Small intestine (tissue), 7 donors: ENCODE measurements around the gene CPNE1. TPM values are rescaled to one million over a fixed set of nuclear protein-coding genes. Genes with fewer than 3 reads are reported as not detected.
A peak's percentile ranks its signal among the peaks of the same experiment; 100 is the strongest.

Experiments
- DNase-seq, 2 donors: peaks; one replicate each; pipeline versions ENCODE4 v3.0.0 to v3.0.0-alpha.2; 2013
- FAIRE-seq: peaks from 2 replicates; lab custom pipeline; 2012; peaks lifted over from hg19 to GRCh38; lab: Jason Lieb, UNC
- H3K27ac ChIP-seq, 3 donors: one replicate each; pipeline ENCODE4 v1.5.1; 2013; ENCODE audit warnings: low read length in 2 of 3, mild to moderate bottlenecking in 2 of 3, control low read depth in 1 of 3, inconsistent platforms in 1 of 3, low read depth in 1 of 3, moderate library complexity in 1 of 3
- H3K27me3 ChIP-seq, 3 donors: one replicate each; pipeline ENCODE4 v1.6.1; 2013; ENCODE audit warnings: low read length in 3 of 3, inconsistent platforms in 1 of 3; ENCODE audit not compliant: control insufficient read depth in 3 of 3, insufficient read depth in 3 of 3
- H3K36me3 ChIP-seq, 3 donors: one replicate each; pipeline ENCODE4 v1.6.1; 2013; ENCODE audit warnings: low read length in 3 of 3, inconsistent platforms in 1 of 3, low read depth in 1 of 3, mild to moderate bottlenecking in 1 of 3, moderate library complexity in 1 of 3; ENCODE audit not compliant: control insufficient read depth in 3 of 3, insufficient read depth in 2 of 3
- H3K4me1 ChIP-seq, 3 donors: one replicate each; pipeline ENCODE4 v1.6.1; 2013; ENCODE audit warnings: low read length in 2 of 3, inconsistent platforms in 1 of 3, low read depth in 1 of 3, mild to moderate bottlenecking in 1 of 3, moderate library complexity in 1 of 3; ENCODE audit not compliant: control insufficient read depth in 3 of 3, insufficient read depth in 2 of 3
- H3K4me3 ChIP-seq, 3 donors: one replicate each; pipeline ENCODE4 v1.5.1; 2013; ENCODE audit warnings: low read length in 3 of 3, control low read depth in 1 of 3, inconsistent platforms in 1 of 3, low read depth in 1 of 3, mild to moderate bottlenecking in 1 of 3, moderate library complexity in 1 of 3
- H3K9me3 ChIP-seq, 2 donors: one replicate each; pipeline ENCODE4 v1.6.1; 2013; ENCODE audit warnings: low read depth in 1 of 2, low read length in 1 of 2; ENCODE audit not compliant: control insufficient read depth in 2 of 2, insufficient read depth in 1 of 2
- WGBS, 3 donors: extraction: QIAGEN DNeasy Blood & Tissue Kit; methylation state at CpG; one replicate each; pipeline ENCODE4 v1.1.7; 2013; 5-methylcytosine and 5-hydroxymethylcytosine counted together
- polyA plus RNA-seq, 4 donors: library from polyadenylated mRNA; stranded (reverse) in 3 of 4; unstranded in 1 of 4; fragments of 200-250 nt in 3 of 4; fragments of 120-200 nt in 1 of 4; gene quantifications; one replicate each; pipeline versions ENCODE4 v1.2.1 to v1.2.3, GENCODE V29; 2013
- donor health status: healthy with polysubstance abuse.
- donor health status: control.
- donor health status: control.
- donor health status: Bipolar disorder and iron deficiency.
- donor health status: healthy.

CPNE1 gene
- polyA plus RNA-seq, 4 donors: 94.3 to 132 (median 113) TPM

DNA sequence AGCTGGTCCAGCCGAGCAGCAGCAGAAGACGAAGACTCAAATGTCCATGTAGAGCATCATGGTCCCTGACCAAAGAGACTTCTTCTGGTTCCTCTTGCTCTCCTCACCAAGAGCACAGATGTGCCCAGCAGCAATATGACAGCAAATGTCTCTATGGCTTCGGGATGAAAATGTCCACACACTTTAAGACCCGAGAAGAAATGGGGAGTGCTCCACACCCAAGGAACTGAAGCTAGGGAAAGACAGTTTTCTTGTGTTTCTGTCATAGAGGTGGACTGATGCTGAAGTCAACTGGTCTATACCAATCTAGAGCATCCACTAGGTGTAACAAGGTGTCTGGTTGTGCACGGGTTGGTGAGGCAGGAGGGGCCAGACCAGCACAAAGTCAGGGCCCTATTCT is 4.5 kb upstream of the CPNE1 start:
- WGBS, 3 donors: 92 to 97% (median 95%) methylated on average over 5 of the region's 5 CpGs
- DNase-seq (no peak), FAIRE-seq (no peak)
- H3K4me1 ChIP-seq: no peaks in the 10 kb centered on the region
- H3K9me3 ChIP-seq: no peaks in the 10 kb centered on the region
- H3K27ac ChIP-seq: no peak overlapping the region
- H3K4me3 ChIP-seq: no peak overlapping the region
- H3K27me3 ChIP-seq: no peaks in the 10 kb centered on the region
- H3K36me3 ChIP-seq: peaks cover 11 to 41% (median 20%) of the 10 kb centered on the region in 3 donors

DNA sequence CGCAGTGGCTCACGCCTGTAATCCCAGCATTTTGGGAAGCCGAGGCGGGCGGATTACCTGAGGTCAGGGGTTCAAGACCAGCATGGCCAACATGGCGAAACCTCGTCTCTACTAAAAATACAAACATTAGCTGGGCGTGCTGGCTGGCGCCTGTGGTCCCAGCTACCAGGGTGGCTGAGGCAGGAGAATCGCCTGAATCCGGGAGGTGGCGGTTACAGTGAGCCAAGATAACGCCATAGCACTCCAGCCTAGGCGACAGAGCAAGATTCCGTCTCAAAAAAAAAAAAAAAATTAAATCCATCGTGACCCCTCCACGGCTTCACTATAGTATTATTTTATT is 1.2 kb upstream of the CPNE1 start:
- Histone ChIP-seq H3K27ac (no peak overlapping the region), H3K9me3 (no peaks in the 10 kb centered on the region), H3K36me3 (peaks cover 2 to 10% (median 10%) of the 10 kb centered on the region in 3 donors), H3K4me3 (no peak overlapping the region), H3K4me1 (peaks cover 3 to 7% (median 3%) of the 10 kb centered on the region in 3 donors), H3K27me3 (no peaks in the 10 kb centered on the region)
- DNase-seq: no peak
- WGBS, 3 donors: 96 to 99% (median 98%) methylated on average over 16 to 17 of the region's 17 CpGs
- no peak for FAIRE-seq

DNA sequence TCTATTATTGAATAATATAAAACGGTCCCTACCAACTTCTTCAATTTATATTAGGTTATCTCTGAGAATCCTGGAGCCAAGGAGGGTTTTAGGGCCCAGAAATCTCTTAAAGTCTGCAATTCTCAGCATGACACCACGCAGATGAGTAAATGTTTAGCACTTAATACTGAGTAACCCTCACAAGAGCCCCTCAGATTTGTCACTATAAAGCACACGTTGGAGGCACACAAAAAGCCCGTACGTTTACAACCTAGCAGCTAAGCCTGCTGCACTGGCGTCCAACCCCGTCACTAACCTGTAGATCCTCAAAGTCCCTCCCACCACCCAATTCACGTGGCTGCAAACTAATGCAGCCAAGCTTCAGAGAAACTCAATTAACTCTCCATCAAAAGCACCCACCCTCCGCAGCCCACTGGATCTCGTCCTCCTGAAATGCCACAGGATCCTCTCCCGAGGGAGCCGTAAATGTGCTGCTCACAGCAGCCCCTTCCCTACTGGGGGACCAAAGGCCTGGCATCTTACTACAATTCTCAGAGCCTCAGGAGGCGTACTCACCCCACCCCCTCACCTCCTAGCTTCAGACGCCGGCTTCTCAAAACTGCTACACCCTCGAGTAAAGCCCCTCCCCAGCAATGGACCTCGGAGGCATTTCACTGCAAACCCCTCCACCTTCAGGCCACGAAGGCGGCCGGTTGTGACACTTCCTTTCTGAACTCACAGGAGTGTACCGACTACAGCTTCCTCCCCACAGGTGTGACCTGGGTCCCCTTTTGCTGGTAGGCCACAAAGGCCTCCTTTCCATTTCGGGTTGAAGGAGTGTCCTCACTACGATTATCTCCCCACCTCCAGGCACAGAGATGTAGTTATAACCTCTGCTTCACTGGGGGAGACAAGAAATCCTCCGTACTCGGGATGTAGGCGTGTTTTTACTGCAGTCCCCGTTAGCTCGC is 909 bp downstream of the CPNE1 start:
- peaks cover 3 to 11% (median 7%) of the 10 kb centered on the region in 3 donors for H3K4me1 ChIP-seq
- peaks cover 0 to 2% (median 0%) of the 10 kb centered on the region in 3 donors for H3K36me3 ChIP-seq
- DNase-seq (peak; percentile 61 to 77), FAIRE-seq (no peak)
- H3K9me3 ChIP-seq: no peaks in the 10 kb centered on the region
- peak overlapping the region; percentile 81 to 89 (median 89) for H3K4me3 ChIP-seq
- H3K27me3 ChIP-seq: no peaks in the 10 kb centered on the region
- 0 to 1% (median 0%) methylated on average over 28 of the region's 28 CpGs for WGBS, 3 donors
- peak overlapping the region; percentile 95 to 99 (median 98) for H3K27ac ChIP-seq

DNA sequence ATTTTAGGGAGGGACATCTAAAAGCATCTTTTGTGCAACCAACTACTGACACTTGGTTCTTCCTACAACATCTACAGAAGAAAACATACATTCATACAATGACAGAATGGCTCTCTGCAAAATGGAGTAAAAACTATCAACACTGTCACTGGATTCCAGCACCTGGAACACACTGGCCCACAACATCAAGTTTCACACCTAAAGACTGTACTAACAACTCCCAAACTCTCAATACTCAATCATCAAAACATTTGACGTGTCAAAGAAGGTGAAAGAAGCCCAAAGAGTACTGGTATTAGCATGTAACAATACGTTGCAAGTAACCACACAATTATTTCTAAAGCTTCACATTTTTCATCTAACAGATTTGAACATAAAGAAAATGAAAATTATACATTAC is 2.1 kb downstream of the CPNE1 start:
- Histone ChIP-seq H3K36me3 (no peaks in the 10 kb centered on the region), H3K9me3 (no peaks in the 10 kb centered on the region), H3K27ac (no peak overlapping the region), H3K27me3 (no peaks in the 10 kb centered on the region), H3K4me3 (peak overlapping the region in 1 of 3 donors; percentile 33), H3K4me1 (peaks cover 3 to 11% (median 7%) of the 10 kb centered on the region in 3 donors)
- DNase-seq: no peak
- WGBS, 3 donors: 0 to 12% (median 7%) methylated on average over 2 of the region's 2 CpGs
- FAIRE-seq: no peak

DNA sequence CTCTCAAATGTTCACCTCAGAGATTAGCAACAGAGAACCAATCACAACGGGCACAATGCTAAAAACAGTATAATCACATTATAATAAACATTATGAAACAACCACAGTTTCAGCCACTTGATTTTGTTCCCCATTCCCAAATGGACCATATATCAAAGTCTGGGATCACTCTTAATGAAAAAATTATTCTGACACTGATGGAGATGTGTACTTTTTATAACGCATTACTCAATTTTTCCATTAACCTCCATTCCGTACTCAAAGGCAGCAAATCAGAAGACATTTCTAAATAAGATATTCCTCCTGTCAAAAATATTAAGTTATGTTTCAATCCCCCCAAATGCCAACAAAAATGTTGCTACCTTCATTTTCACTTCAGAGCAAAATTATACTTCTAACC is 2.8 kb downstream of the CPNE1 start:
- H3K9me3 ChIP-seq: no peaks in the 10 kb centered on the region
- peaks cover 3 to 11% (median 7%) of the 10 kb centered on the region in 3 donors for H3K4me1 ChIP-seq
- no peak overlapping the region for H3K4me3 ChIP-seq
- H3K27ac ChIP-seq: no peak overlapping the region
- H3K27me3 ChIP-seq: no peaks in the 10 kb centered on the region
- 21 to 26% (median 25%) methylated on average over 3 of the region's 3 CpGs for WGBS, 3 donors
- DNase-seq (no peak), FAIRE-seq (no peak)
- H3K36me3 ChIP-seq: no peaks in the 10 kb centered on the region

DNA sequence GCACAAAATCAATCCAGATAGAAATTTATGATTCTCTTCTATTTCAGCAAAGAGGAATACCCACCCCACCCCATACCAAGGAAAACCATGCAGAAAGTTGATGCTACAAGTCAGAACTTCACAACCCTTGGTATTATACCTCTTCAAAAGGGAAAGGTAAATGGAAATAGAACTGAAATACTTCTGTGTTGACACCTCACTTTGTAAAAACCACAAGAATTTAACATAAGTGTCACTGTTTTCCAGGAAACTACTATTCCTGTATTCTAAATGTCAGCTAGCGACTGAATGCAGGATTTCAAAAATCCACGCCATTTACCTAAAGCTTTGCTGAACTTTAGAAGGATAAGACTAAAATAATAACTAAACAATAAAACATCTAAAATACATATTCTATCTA is 3.6 kb downstream of the CPNE1 start:
- Histone ChIP-seq H3K4me1 (peaks cover 3 to 11% (median 7%) of the 10 kb centered on the region in 3 donors), H3K9me3 (no peaks in the 10 kb centered on the region), H3K36me3 (peaks cover 0 to 4% (median 0%) of the 10 kb centered on the region in 3 donors), H3K4me3 (no peak overlapping the region), H3K27ac (no peak overlapping the region), H3K27me3 (no peaks in the 10 kb centered on the region)
- WGBS, 3 donors: 61 to 80% (median 65%) methylated on average over 2 of the region's 2 CpGs
- FAIRE-seq (no peak), DNase-seq (no peak)

DNA sequence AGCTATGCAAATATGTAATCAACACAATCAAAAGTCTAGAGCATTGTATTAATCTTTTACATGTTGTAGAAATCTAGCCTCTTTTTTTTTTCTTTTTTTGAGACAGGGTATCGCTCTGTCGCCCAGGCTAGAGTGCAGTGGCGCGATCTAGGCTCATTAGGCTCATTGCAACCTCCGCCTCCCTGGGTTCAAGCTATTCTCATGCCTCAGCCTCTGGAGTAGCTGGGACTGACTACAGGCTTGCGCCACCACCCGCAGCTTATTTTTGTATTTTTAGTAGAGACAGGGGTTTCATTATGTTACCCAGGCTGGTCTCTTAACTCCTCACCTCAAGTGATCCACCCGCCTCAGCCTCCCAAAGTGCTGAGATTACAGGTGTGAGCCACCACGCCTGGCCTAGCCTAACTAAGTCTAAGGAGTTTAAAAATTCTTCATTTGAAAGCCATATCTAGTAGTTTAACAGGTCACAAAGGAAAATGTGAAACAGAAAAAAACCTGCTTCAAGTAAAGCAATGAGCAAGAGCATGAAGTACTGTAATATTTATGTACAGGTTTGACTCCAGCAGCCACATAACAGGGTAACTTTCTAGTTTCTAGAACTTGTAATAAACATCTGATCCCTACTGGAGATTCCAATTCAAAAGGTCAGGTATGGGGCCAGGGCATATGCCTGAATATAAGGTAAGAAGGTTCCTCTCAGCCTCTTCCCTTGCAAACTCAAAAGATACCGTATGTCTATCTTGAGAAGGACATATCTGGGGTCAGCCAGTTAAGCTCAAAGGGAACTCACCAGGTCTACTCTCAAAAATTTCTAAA is 4.4 kb downstream of the CPNE1 start:
- peaks cover 3 to 11% (median 7%) of the 10 kb centered on the region in 3 donors for H3K4me1 ChIP-seq

DNA sequence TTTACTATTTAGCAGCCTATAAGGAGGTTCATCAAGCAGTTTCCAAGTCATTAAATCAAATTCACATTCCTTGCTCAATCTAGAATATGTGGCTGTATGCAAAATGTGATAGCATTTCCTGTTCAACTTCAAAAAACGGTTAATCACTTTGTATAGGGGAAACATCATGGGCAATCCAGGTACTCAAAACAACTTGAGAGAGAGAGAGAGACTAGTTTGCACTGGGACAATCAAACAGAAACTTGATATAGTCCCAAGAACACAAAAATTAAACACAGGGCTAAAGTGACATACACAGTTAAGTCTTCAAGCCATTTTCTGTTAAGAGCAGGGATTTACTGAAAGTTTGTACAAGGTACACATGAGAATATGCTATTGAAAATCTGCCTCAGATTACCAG is 7.4 kb downstream of the CPNE1 start:
- Histone ChIP-seq H3K4me1 (peaks cover 0 to 8% (median 7%) of the 10 kb centered on the region in 3 donors), H3K27ac (no peak overlapping the region), H3K36me3 (peaks cover 17 to 25% (median 18%) of the 10 kb centered on the region in 3 donors), H3K27me3 (no peaks in the 10 kb centered on the region), H3K4me3 (no peak overlapping the region), H3K9me3 (no peaks in the 10 kb centered on the region)
- DNase-seq (no peak), FAIRE-seq (no peak)
- 21 to 30% (median 27%) methylated on average over 1 of the region's 1 CpG for WGBS, 3 donors

More for the DNA sequence above, 4.4 kb downstream of the CPNE1 start:
- no peak for FAIRE-seq
- WGBS, 3 donors: 84 to 93% (median 85%) methylated on average over 10 of the region's 10 CpGs
- Histone ChIP-seq H3K36me3 (peaks cover 0 to 4% (median 0%) of the 10 kb centered on the region in 3 donors), H3K27ac (peak overlapping the region in 1 of 3 donors; percentile 38), H3K27me3 (no peaks in the 10 kb centered on the region), H3K4me3 (no peak overlapping the region), H3K9me3 (no peaks in the 10 kb centered on the region)
- no peak for DNase-seq
